ENCODE results near the gene EVL. TPM values are rescaled to one million over a fixed set of nuclear protein-coding genes. Genes with fewer than 3 reads are reported as not detected.

The EVL gene
- total RNA-seq, 1 donor, result 14.4 TPM

GRCh38 chr14:100143523-100143922, 78.3 kb downstream of the EVL start:
- DNase-seq (ENCODE audit: low read depth), result no peak
- TF ChIP-seq CTCF (IDR thresholded peaks at IDR 0.05; ENCODE audit: insufficient read depth, low read length), result no peak
- no peak overlapping the region for H3K4me3 ChIP-seq (ENCODE audit: low read depth, low read length)

DNA sequence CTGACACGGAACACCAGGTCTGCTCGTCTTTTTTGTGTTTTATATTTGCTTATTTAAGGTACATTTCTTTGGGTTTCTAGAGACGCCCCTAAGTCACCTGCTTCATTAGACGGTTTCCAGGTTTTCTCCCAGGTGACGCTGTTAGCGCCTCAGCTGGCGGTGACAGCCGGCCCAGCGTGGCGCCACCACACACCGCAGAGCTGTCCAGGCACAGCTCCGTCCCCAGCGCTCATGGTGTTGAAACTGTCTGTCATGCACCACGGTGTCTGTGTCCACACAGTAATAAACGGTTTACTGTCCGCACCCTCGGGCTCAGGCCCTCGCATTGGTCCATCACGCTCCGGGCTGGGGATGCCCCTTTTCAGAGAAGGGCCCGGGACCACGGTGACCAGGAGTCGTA, 78.7 kb downstream of the EVL start:
- no peak overlapping the region for H3K4me3 ChIP-seq (ENCODE audit: low read depth, low read length)
- no peak for TF ChIP-seq CTCF (IDR thresholded peaks at IDR 0.05; ENCODE audit: insufficient read depth, low read length)
- no peak for DNase-seq (ENCODE audit: low read depth)

GRCh38 chr14:100144645-100144995, 79.4 kb downstream of the EVL start:
- H3K4me3 ChIP-seq (ENCODE audit: low read depth, low read length), result no peak overlapping the region
- DNase-seq (ENCODE audit: low read depth), result no peak
- no peak for TF ChIP-seq CTCF (IDR thresholded peaks at IDR 0.05; ENCODE audit: insufficient read depth, low read length)

DNA sequence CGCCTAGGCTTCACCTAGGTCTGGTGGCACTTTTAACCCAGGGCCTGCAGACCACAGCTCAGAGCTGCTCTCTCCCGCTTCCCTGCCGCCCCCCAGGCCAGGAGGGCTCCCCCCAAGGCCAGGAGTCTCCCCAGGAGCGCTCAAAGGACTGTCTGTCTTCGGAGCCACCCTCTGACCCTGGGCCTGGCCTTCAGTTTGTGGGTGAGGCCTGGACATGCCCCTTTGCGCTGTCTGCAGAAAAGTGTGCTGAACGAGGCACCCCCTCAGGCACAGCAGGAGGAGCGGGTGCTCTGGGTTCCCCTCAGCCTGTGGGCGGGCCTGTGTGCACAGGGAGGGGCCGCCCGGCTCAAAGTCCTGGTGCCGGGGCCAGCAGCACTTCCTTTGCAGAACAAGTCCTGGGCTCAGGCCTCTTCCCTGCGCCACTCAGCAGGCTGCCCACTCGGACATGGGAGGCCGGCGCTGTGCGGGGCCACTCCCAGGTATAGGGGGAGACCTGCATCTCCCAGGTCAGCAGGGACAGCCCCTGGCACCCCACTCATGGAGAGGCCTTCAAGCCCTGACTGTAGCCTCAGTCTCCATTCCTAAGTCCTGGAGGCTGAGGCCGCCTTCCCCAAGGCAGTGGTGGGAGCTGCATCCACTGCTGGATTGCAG, 79.9 kb downstream of the EVL start:
- no peak for TF ChIP-seq CTCF (IDR thresholded peaks at IDR 0.05; ENCODE audit: insufficient read depth, low read length)
- no peak overlapping the region for H3K4me3 ChIP-seq (ENCODE audit: low read depth, low read length)
- no peak for DNase-seq (ENCODE audit: low read depth)

- TF ChIP-seq CTCF (IDR thresholded peaks at IDR 0.05; ENCODE audit: insufficient read depth, low read length), result no peak
- H3K4me3 ChIP-seq (ENCODE audit: low read depth, low read length), result no peak overlapping the region
- DNase-seq (ENCODE audit: low read depth), result no peak
Measured at GRCh38 chr14:100145682-100146464, 80.7 kb downstream of the EVL start.

GRCh38 chr14:100146531-100147091, 81.4 kb downstream of the EVL start:
- TF ChIP-seq CTCF (IDR thresholded peaks at IDR 0.05; ENCODE audit: insufficient read depth, low read length), result no peak
- DNase-seq (ENCODE audit: low read depth), result no peak
- no peak overlapping the region for H3K4me3 ChIP-seq (ENCODE audit: low read depth, low read length)
